ENCODE data around the gene NR5A1.

DNA sequence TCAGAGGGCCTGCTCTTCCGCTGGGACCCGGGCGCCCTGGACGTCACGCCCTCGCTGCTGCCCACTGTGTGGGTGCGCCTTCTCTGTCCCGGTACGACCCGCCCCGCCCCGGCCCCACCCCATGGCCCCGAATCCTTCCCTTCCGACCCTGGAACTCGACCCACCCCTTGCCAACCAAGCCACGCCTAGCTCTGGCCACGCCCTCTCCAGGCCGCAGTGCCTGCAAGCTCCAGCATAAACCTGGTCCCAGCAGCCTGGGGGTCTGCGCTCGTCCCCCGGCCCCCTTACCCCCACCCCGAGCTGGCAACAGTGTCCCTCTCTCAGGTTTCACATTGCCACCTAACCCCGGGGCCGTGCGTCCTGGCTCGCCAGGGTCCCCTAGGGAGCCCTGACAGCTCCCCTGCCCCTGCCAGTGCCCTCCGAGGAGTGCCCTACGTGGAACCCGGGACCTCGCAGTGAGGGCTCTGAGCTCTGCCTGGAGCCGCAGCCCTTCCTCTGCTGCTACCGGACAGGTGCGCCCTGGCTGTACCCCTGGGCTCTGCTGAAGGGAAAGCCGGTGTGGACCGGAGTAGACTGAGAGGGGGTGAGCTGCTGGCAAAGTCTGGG is 53.5 kb downstream of the NR5A1 start:
- TF ChIP-seq TCF7L2 (IDR thresholded peaks at IDR 0.05; ENCODE audit: borderline replicate concordance, low read depth, low read length) (no peak), ZNF76 (tag by site-specific recombination; IDR thresholded peaks at IDR 0.05; ENCODE audit: borderline replicate concordance, low read depth) (no peak), ZSCAN16 (tag by site-specific recombination; IDR thresholded peaks at IDR 0.05) (no peak), ZNF274 (IDR thresholded peaks at IDR 0.05; ENCODE audit: low read length) (no peak), ZNF274 (tag by site-specific recombination; IDR thresholded peaks at IDR 0.05; ENCODE audit: borderline replicate concordance) (no peak)
- TF ChIP-seq, protein P1, sequence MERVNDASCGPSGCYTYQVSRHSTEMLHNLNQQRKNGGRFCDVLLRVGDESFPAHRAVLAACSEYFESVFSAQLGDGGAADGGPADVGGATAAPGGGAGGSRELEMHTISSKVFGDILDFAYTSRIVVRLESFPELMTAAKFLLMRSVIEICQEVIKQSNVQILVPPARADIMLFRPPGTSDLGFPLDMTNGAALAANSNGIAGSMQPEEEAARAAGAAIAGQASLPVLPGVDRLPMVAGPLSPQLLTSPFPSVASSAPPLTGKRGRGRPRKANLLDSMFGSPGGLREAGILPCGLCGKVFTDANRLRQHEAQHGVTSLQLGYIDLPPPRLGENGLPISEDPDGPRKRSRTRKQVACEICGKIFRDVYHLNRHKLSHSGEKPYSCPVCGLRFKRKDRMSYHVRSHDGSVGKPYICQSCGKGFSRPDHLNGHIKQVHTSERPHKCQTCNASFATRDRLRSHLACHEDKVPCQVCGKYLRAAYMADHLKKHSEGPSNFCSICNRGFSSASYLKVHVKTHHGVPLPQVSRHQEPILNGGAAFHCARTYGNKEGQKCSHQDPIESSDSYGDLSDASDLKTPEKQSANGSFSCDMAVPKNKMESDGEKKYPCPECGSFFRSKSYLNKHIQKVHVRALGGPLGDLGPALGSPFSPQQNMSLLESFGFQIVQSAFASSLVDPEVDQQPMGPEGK (tag by site-specific recombination; IDR thresholded peaks at IDR 0.05), result no peak
- TF ChIP-seq, protein P2, sequence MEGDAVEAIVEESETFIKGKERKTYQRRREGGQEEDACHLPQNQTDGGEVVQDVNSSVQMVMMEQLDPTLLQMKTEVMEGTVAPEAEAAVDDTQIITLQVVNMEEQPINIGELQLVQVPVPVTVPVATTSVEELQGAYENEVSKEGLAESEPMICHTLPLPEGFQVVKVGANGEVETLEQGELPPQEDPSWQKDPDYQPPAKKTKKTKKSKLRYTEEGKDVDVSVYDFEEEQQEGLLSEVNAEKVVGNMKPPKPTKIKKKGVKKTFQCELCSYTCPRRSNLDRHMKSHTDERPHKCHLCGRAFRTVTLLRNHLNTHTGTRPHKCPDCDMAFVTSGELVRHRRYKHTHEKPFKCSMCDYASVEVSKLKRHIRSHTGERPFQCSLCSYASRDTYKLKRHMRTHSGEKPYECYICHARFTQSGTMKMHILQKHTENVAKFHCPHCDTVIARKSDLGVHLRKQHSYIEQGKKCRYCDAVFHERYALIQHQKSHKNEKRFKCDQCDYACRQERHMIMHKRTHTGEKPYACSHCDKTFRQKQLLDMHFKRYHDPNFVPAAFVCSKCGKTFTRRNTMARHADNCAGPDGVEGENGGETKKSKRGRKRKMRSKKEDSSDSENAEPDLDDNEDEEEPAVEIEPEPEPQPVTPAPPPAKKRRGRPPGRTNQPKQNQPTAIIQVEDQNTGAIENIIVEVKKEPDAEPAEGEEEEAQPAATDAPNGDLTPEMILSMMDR (tag by site-specific recombination; IDR thresholded peaks at IDR 0.05), result no peak
- TF ChIP-seq, protein P3, sequence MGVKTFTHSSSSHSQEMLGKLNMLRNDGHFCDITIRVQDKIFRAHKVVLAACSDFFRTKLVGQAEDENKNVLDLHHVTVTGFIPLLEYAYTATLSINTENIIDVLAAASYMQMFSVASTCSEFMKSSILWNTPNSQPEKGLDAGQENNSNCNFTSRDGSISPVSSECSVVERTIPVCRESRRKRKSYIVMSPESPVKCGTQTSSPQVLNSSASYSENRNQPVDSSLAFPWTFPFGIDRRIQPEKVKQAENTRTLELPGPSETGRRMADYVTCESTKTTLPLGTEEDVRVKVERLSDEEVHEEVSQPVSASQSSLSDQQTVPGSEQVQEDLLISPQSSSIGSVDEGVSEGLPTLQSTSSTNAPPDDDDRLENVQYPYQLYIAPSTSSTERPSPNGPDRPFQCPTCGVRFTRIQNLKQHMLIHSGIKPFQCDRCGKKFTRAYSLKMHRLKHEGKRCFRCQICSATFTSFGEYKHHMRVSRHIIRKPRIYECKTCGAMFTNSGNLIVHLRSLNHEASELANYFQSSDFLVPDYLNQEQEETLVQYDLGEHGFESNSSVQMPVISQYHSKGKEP (tag by site-specific recombination; IDR thresholded peaks at IDR 0.05), result no peak
- TF ChIP-seq, protein P4, sequence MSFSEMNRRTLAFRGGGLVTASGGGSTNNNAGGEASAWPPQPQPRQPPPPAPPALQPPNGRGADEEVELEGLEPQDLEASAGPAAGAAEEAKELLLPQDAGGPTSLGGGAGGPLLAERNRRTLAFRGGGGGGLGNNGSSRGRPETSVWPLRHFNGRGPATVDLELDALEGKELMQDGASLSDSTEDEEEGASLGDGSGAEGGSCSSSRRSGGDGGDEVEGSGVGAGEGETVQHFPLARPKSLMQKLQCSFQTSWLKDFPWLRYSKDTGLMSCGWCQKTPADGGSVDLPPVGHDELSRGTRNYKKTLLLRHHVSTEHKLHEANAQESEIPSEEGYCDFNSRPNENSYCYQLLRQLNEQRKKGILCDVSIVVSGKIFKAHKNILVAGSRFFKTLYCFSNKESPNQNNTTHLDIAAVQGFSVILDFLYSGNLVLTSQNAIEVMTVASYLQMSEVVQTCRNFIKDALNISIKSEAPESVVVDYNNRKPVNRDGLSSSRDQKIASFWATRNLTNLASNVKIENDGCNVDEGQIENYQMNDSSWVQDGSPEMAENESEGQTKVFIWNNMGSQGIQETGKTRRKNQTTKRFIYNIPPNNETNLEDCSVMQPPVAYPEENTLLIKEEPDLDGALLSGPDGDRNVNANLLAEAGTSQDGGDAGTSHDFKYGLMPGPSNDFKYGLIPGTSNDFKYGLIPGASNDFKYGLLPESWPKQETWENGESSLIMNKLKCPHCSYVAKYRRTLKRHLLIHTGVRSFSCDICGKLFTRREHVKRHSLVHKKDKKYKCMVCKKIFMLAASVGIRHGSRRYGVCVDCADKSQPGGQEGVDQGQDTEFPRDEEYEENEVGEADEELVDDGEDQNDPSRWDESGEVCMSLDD (tag by site-specific recombination; IDR thresholded peaks at IDR 0.05), result no peak
